GM19372 (cell line): Measurements from ENCODE around the gene EXOSC2.
"Not testable (repeated sequence)": the region's sequence is repeated elsewhere in the genome, so short reads cannot be mapped to it uniquely, and the experiment has no call there.

Experiments
- ATAC-seq: cut with Tn5 transposase; IDR thresholded peaks from one replicate; pipeline ENCODE4 v1.9.1; 2021; ENCODE audit warnings: mild to moderate bottlenecking, low read depth, moderate library complexity; ENCODE audit not compliant: unreplicated experiment

Gene EXOSC2

DNA sequence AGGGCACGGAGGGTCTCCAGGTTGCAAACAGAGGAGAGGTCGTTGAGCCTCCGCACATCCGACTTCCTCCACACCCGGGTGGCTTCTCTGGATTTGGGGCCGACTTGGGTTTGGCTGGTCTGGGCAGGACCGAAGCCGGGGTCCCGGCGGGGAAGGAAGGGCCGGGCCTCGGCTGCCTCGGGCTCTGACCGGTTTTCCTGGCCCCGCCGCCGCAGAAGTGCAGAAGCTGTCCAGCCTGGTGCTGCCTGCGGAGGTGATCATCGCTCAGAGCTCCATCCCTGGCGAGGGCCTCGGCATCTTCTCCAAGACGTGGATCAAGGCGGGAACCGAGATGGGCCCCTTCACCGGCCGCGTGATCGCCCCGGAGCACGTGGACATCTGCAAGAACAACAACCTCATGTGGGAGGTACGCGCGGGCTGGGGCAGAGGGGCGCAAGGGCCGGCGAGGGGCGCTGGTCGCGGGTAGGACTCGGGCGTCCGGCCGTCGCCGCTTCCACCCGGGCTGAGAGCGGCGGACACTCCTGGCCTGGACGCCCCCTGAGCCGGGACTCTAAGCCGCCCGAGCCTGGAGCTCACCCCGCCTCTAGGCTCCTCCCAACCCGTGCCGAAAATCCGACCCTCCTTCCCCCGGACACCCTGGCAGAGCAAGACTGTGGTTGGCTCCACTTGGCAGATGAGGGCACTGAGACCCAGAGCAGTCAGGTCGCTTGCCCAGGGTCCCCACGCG lies 27.0 kb upstream of the EXOSC2 start:
- no peak for ATAC-seq

DNA sequence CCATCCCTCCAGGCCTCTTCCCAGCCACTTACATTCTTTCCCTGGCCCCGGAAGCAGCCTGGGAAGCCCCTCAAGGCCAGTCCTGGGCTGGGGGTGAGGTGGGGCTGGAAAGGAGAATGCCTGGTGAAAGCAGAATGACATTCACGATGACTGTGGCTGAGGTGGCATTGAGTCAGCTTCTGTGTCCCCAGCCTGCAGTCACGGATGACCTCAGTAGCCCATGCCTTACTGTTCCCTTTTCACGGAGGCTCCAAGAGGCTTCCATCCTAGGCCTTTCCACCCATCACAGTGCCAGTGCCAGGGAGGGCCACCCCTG lies 26.5 kb upstream of the EXOSC2 start:
- no peak for ATAC-seq

DNA sequence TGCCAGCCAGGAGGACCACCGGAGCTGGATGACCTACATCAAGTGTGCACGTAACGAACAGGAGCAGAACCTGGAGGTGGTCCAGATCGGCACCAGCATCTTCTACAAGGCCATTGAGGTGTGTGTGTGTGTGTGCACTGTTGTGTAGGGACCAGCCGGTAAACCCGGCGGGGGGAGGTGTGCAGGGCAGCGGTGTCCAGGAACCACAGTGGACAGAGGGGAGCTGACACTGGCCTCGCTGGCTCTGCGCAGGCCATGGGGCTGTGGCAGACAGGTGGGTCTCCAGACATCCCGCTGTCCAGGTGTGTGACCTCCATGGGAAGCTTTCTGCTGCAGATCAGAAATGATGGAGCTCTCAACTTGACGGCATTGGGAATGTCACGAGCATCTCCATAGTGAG lies 25.4 kb upstream of the EXOSC2 start:
- ATAC-seq: no peak

DNA sequence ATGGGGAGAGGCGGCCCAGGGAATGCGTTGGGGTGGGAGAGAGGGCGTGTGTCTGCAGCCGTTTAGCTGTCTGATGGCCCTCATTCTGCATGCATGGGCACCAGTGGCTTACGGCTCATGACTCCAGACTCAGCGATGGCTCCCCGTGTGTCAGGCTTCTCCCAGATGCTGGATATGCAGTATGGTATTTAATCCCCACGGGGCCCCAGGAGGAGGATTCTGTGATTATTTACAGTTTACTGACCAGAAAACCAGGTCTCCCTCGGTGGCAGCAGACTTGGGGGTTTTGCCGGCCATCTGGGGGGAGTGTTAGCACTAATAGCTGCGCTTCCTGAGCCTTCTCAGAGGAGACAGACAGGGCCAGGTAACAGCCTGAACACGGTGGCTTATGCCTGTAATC lies 24.9 kb upstream of the EXOSC2 start:
- no peak for ATAC-seq

DNA sequence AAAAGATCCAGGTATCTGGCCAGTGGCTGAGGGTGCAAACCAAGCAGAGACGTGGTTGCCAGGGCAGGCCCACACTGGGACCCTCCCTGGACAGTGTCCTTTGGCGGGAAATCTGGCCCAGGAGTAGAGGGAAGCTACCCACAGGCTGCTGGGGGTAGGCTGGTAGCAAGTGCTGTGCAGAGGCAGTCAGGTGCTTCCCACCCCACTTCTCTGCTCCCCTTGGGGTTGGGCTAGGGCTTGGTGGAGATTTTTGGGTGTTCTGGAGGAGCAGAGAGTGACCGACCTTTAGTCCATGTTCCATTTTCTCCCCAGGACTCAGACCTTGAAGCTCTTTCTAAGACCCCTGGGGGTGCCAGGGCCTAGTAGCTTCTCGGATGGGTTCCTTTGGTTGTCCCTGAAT lies 23.6 kb upstream of the EXOSC2 start:
- ATAC-seq: no peak

DNA sequence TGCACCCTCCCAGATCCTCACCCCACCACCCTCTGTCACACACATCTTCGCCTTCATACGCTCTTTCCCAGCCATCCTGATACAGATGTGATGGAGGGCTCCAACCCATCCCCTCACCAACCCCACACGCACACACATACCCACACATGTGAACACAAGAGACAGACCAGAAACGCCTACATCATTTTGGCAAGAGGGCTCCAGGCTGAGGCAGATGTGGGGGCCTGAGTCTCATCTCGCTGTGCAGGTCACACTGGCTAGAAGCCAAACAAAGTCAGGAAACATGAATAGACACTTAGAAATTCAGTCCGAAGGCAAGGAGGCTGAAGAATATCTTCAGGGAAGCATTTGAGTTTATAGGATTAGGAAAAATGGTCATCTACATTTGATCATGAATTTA lies 22.9 kb upstream of the EXOSC2 start:
- no peak for ATAC-seq

DNA sequence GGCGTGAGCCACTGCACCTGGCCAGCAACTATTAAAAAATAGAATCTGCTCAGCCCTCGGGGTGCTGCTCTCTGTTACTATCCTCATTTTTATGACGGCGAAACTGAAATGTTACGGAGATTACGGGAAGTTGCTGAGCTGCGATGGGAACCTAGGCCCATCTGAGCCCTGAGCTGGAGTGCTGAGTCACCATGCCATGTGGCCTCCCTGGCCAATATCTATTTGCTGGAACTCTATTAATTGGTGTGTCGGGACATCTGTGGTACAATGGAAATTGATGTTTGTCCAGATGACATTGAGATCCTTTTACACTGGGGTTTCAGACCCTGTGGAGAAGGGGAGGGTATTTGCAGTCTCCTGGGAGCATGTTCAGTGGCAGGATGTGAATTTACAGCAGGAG lies 21.1 kb upstream of the EXOSC2 start:
- ATAC-seq: no peak

DNA sequence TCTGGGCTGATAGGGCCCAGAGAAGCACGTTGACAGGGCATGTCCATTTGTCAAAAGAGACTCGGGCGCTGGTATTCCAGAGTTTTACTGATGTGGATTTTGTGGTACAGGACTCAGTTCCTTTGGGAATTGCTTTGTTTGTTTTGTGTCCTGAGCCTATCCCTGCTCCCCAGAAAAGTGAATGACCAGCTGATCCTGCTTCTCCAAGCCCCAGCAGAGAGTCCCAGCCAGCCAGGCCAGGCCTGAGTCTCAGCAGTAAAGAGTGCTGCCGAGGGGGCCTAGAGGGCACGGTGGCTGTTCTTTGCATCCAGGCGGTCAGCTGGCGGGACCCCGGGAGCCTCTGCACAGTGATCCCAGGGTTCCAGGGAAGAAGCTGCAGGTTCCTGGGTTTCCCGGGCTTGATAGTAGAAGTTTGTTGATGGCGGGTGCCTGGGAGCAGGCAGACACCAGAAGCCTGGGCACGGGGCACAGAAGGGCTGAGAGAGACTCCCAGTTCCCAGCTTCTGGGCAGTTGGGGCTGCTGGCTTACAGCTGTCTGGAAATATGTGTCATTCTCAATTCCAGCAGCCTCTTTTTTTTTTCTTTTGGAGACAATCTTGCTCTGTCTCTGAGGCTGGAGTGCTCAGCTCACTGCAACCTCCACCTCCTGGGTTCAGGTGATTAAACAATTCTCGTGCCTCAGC lies 20.5 kb upstream of the EXOSC2 start:
- ATAC-seq: no peak

DNA sequence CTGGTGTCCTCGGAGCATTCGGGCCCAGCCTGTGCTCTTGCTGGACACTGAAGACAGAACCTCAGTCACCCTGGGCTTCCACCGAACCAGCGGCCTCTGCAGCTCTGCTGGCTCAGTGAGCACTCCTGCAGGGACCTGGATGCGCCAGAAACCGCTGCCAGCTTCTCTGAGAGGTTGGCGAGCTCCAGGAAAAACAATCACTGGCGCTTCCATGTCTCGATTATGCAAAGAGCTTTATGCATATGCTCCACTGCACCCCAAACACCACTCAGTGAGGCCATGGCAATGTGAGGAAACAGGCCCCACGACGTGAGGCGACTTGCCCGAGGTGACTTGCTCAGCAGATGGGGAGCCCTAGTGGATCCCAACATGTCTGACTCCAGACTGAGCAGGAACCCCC lies 18.2 kb upstream of the EXOSC2 start:
- ATAC-seq: no peak

DNA sequence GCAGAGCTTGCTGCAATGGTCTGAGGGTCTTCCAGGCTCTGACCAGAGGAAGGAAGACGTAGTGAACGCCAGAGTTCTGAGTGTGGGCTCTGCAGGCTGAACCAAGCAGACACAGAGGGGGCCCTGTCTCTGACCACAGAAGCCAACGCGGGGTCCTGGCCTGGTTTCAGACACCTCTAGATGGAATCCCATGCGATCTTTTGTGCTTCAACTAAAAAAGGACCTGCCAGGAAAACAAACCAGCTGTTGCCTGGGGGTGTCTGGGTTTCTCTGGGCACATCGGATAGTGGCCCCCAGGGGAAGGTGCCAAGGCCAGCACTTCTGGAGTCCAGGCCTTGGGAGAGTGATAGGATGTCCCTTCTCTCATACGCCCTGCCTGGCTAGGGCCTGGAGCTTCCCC lies 16.3 kb upstream of the EXOSC2 start:
- ATAC-seq: no peak

DNA sequence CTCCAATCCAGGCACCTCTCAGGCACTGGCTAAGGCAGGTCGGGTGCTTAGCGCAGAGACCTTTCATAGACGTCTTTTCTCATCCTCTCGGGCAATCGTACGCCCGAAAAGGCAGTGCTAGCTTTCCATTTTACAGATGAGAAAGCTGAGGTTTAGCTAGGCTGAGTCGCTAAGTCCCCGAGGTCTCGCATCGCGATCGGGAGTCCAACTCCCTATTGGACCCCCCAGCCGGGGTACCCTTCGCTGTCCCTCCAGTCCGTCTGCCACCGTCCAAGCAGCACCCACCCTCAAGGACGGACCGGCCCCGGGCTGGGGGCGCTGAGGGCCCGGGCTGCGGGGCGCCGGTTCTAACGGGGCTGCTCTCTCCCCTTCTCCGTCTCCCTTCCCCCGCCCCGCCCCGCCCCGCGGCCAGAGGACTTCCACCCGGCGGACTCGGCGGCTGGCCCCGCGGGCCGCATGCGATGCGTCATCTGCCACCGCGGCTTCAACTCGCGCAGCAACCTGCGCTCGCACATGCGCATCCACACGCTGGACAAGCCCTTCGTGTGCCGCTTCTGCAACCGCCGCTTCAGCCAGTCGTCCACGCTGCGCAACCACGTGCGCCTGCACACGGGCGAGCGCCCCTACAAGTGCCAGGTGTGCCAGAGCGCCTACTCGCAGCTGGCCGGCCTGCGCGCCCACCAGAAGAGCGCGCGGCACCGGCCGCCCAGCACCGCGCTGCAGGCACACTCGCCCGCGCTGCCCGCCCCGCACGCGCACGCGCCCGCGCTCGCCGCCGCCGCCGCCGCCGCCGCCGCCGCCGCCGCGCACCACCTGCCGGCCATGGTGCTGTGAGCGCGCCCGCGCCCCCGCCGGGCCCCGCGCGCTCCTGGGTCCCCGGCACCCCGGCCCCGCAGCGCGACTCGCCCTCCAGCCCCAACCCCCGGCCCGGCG lies 12.5 kb upstream of the EXOSC2 start:
- ATAC-seq: no peak

DNA sequence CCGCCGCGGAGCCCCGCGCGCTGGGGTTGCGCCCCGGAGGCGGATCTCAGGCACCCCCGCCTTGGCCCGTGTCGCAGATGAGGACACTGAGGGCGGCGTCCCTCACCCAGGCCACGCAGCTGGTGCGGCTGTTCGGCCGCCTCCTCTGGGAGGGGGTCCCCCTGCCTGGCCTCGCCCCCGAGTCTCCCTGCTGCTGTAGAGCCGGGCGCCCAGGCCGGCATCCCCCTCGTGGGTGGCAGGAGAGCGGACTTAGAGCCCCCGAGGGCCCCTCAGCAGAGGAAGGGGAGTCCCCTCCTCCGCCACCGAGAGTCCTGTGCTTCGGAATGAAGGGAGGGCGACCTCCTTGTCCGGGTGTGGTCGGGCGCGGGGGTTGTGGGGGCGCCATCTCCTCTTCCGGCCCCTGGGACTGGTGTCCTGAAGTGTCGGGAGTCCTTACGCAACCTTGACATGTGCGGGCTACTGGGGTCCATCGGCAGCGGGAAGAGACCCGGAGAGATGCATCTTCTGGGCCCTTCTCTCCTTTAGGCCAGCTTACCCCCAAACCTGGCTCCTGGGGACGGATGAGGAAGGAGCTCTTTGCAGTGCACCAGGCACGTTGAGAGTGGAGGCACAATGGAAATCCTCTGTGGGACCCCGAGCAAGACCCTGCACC lies 11.7 kb upstream of the EXOSC2 start:
- ATAC-seq: no peak

DNA sequence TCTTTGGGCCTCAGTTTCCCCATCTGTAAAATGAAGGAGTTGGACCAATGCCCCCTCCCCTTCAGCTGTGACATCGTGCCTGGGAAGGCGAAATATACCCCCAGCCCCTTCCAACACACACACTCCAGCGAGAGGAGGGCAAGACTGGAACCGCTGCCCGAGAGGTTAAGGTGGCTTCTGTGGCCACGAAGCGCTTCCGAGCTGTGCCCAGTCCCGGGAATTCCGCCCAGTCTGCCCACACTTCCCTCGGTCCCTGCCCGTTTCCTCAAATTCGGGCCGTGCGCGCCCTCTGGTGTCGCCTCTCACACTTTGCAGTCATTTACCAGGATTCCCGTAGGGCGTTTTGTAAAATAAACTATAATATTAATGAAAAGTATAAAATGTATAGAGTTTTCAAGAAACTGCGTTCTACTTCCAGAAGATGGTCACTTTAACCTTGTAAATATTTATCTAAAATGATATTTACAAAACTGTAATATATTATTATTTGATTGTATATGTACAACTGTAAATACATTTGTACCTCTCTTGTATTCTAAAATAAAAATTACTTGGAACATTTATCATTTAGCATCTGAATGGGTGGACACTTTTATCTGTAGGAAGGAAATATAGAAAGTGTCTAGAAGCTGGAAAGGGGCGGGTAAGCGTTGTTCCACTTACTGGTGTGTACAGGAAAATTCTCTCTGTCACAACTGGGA lies 11.0 kb upstream of the EXOSC2 start:
- no peak for ATAC-seq

DNA sequence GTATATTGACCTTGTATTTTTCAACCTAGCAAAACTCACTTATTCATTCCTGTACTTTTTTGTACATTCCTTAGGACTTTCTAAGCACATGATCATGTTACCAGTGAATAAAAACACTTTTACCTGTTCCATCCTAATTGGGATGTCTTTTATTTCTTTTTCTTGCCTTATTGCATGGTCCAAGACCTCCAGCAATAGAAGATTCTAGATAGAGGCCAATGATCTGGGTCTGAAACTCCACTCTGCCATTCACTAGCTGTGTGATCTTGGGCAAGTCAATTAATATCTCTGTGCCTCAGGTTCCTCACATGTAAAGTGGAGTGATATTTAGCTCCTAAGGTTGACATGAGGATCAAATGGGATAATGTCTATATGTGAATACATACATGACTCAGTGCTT lies 8.5 kb upstream of the EXOSC2 start:
- ATAC-seq: no peak

DNA sequence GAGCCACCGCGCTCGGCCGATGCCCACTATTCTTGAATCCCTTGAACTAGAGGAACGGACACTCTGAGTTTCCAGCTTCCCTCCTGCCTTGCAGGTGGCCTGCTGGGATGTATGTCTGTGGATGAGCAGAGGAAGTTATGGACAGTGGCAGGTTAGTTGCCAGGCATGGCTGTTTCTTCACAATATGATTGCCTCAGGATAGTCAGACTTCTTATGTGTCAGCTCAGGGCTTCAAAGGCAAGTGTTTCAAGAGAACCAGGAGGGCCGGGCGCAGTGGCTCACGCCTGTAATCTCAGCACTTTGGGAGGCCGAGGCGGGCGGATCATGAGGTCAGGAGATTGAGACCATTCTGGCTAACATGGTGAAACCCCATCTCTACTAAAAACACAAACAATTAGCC lies 7.6 kb upstream of the EXOSC2 start:
- ATAC-seq: not testable (repeated sequence)

DNA sequence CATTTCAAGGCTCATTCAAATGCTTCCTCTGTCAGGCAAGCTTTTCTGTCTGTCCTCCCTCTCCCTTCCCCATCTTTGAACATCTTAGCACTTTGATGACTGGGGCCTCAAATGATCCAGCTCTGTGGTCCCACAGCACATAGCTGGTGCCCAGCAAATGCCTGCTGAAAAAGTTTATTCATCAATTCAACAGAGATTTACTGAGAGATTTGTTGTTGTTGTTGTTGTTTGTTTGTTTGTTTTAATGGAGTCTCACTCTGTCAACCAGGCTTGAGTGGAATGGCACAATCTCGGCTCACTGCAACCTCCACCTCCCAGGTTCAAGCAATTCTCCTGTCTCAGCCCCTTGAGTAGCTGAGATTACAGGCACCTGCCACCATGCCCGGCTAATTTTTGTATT lies 6.0 kb upstream of the EXOSC2 start:
- ATAC-seq: no peak

DNA sequence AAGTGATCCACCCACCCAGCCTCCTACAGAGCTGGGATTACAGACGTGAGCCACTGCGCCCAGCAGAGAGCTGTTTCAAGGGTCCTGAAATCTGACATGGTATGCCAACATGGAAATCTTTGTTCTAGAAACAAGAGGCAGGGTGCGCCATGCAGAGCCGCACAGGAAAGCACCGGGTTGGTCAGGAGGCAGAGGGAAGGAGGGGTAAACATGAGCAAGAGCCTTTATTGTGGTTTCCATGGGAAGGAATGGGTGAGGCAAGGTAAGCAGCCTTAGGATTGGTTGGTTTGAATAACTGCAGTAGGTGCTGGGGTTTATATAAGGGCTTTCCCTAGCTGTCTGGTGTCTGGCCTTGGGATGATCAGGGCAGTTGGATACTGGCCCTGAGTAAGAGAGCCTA lies 5.5 kb upstream of the EXOSC2 start:
- no peak for ATAC-seq

DNA sequence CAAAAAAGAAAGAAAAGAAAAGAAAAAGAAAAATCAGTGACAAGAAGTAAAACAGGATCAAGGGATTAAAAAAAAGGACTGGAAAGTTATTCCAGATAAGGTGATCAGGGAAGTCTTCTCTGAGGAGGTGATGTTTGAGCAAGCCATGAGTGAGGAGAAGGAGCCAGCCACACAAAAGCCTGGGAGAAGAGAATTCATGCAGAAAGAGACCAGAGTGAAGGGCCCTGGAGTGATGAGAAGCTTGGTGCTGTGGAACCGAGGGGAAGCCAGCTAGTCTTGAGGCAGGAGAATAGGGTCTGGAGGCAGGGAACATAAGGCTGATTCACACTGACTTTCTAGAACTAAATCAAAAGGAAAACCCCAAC lies 4.0 kb upstream of the EXOSC2 start:
- ATAC-seq: no peak

DNA sequence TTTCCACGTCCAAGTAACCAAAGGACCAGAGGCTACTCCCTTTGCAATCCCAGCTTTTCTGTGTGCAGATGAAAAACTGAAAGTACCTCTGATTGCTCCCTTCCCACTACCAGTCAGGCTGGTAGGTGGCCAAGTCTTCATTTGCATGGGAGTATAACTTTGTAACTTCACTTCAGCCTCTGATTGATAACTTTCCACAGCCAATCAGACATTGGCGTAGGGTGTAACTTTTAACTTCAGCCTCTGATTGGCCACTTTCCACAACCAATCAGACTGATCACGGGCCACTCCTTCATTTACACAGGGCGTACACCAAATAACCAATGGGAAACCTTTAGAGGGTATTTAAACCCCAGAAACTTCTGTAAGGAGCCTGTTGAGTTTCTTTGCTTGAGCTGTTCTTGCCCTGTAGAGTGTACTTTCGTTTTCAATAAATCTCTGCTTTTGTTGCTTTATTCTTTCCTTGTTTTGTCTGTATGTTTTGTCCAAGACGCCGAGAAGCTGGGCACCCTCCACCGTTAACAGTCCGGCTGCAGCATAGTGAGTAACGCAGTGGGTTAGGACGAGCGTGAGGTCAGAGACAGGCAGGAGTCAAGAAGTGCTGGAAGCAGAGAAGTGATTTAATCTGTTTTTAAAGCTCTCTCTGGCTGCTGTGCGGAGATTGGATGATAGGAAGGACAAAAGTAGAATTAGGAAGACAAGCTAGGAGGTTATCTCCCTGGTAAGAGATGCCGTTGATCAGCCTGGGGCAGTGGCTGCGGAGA lies 3.5 kb upstream of the EXOSC2 start:
- ATAC-seq: no peak

DNA sequence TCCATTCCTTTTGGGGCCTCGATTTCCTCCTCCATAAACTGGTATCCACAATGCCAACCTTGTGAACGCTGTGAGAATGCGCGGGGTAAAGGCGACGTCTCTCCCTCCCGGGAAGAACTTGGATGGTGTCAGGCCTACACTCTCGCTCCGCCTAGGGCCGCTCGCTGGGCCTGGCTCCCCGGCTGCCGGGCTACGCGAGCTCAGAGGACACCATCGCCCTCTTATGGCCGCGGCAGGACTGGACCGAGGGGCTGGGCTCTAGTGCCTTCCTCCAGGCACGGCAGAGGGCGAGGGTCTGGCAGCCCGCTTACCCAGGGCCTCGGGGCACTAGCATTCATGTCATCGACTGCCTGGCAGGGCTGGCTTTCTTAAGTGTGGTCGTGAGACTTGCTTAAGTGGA lies 1.3 kb upstream of the EXOSC2 start:
- no peak for ATAC-seq
